Ramos (cell line): ENCODE measurements around the gene TMEM9B.

Experiments
- in situ Hi-C: fragments of 300-500 bp; cut with MboI; formaldehyde crosslinking; loops from one replicate; pipeline ENCODE4 v1.14.3; 2022; ENCODE audit warnings: low sequenced_read_pairs; ENCODE audit not compliant: unreplicated experiment

Gene TMEM9B

DNA sequence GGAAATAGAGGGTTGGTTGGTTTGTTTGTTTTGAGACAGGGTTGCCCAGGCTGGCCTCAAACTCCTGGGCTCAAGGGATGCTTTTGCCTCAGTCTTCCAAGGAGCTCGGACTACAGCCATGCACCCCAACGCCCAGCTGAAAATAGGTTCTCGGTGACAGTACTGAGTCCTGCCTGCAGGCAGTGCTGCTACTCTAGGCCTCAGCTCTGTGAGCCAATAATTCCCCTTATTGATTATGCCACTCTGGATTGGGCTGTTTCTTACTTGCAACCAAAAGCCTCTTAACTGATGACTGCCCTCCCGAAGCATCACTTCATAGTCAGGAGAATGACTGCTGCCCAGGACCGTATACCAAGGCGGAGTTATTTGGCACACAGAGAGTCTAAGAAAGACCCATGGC is 30.3 kb downstream of the TMEM9B start:
- in situ Hi-C loops = no loop called here

DNA sequence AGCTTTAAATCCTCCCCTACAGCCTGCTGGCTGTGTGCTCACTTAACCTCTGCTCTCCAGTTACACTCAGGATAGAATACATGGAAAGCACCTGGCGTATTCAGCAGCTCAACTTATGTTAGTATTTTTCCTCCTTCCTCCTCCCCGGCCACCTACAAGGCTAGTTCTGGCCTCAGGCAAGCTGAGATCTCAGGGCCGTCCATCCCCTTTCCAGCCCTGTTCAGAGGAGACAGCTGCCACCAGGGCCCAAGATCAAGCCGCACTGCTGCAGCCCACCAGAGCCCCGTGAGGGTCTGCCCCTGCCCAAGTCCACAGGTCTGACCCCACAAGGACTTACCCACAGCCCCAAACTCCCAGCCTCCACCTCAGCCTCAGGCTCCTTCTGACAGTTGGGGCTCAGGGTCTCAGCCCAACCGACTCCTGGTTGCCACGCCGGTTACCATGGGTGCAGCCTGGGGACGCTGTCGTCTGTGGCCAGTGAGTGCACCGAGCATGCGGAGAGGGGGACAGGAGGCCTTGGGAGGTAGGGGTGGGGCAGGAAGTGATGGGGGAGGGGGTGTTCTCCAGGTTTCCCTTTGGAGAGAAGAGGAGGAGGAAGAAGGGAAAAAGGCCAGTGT is 31.6 kb downstream of the TMEM9B start, which contains the start of gene C11orf16:
TSS of gene C11orf16 (minus strand) at position 384 of the 617 bp plus-strand sequence. CDS start 639 bp downstream, outside the sequence.
- in situ Hi-C loops = no loop called here

DNA sequence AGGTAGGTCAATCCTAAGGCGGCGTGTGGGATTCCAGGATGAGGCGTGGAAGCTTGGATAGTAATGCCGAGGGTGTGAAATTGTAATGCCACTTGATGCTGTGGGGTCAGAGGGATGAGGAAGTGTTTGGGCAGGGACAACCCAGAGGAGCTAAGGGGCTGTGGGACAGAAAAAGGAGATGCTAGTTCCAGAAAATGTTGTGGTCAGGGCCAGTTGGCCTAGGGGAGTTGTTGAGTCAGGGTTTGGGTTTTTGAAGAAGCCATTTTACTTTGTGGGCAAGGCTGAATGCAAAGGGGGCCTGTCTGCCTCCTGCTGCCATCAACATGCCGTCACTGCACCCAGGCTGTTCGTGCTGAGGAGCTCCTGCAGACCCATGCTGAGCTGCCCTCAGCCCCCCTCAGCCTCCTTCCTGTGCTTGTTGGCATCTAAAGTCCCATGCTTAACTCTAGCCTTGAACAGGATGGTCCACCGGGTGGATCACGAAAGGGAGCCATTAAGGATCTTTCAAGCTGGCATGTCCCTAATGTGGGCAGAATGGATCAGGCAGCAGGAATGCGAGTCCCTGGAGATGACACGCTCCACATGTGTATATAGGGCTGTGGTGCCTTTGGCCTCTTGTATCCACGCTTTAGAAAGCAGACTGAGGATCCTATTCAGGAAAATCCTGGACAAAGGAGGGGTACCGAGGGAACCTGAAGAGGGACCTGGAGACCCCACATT is 33.6 kb downstream of the TMEM9B start:
- in situ Hi-C loops = no loop called here

DNA sequence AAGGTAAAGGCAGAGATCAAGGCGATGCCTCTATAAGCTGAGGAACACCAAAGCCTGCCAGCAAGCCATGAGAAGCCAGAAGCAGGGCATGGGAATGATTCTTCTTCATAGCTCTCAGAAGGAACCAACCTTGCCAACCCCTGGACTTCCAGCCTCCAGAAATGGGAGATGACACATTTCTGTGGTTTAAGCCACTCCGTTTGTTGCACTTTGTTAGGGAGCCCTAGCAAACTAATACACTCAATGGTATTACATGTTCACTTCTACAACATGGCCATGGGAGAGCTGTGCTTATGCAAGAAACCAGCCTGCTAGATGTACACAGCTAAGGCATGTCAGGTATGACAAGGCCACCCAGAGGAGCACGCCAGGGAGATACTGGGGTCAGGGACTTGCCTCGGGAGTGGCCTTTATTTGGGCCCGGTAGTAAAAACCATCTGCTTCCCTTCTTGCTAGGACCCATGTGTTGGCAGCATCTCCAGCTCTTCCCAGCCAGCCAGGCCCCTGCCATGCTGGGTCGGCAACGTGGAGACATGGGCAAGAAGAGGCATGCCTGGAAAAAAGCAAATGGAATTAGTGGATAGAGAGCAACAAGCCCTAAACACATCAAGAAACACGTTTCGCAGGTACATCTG is 35.1 kb downstream of the TMEM9B start:
- in situ Hi-C loops = no loop called here

DNA sequence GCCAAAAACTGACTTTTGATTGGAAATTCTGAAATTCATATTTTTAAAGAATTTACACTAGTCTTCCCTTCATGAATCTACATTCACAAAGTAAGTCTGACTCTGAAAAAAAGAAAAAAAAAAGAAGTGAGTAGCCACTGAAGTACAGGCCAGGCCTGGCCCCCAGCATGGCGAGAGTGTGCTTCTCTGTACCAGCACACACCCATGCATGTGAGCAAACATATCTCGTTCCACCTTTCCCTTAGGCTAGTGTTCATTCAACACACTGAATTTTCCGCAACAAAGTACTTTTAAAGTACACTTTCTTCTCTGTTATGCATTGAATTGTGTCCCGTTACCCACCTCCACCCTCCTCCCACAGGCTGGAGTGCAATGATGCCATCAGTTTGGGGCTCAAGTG is 36.0 kb downstream of the TMEM9B start:
- in situ Hi-C loops = no loop called here

DNA sequence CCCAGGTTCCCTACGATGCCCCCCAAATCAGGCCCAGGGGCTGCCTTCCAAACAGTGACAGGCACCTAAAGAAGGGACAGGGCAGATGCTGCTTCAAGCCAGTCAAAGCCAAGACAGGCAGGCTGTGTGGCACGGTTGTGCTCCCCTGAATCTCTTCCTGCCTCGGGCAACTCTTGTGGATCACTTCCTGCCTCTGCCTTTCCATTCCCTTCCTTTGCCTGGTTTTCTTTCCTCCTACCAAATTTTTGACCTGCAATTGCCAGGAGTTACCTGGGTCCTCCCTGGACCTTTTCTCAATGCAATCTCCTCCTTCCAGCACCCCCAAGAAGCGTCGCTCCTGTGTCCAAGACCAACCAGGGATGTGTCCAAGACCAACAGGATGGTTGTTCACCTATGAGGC is 37.0 kb downstream of the TMEM9B start:
- in situ Hi-C loops = no loop called here

DNA sequence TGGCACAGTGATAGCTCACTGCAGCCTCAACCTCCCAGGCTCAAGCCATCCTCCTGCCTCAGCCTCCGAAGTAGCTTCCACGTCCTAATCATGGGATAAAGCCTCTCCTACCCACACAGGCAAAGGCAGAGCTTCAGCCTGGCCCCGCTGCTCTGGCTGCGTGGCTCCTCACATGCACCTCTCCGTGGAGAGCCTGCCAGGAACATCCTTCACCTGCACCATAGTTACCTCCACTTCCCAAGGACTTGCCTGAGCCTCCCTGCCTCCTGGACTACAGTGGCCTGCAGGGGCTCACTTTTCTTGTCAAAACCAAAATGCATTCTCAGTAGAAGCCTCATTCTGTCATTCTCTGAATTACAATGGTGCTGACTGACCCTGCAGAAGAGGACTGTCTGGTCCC is 38.0 kb downstream of the TMEM9B start:
- in situ Hi-C loops = no loop called here

DNA sequence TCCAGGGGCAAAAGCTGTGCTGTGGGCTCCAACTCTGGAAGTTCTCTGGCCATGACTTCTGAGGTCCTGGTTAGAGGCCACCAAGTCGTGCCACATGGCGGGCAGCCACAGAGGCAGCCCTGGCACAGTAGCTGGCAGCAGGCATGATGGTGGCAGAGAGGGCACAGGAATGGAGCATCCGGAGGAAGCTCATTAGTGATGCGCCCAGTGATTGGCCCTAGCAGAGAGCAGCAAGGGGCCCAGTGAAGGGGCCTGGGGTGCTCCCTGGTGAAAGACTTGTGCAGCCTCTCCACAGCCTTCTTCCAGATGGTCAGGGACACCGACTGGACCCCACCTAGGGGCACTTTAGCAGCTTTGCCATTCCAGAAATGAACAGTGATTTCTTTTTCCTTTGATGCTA is 38.5 kb downstream of the TMEM9B start:
- in situ Hi-C loops = no loop called here

DNA sequence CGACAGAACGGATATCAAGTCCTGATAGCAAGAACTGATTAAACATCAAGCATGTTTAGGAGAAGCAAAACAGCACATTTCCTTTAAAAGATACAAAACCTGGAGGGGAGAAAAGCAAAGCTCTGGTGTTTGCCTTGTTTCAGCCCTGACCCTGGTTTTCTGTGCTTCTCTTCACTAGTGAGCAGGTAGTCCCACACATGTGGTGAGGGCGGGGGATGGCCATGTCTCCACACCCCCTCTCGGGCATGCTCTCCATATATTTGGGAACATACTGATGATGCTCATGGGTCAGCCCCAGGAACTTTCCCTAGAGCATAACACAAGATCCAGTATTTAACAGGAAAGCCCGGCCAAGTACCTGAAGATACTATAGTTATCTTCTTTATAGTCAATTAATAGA is 41.6 kb downstream of the TMEM9B start:
- in situ Hi-C loops = no loop called here

DNA sequence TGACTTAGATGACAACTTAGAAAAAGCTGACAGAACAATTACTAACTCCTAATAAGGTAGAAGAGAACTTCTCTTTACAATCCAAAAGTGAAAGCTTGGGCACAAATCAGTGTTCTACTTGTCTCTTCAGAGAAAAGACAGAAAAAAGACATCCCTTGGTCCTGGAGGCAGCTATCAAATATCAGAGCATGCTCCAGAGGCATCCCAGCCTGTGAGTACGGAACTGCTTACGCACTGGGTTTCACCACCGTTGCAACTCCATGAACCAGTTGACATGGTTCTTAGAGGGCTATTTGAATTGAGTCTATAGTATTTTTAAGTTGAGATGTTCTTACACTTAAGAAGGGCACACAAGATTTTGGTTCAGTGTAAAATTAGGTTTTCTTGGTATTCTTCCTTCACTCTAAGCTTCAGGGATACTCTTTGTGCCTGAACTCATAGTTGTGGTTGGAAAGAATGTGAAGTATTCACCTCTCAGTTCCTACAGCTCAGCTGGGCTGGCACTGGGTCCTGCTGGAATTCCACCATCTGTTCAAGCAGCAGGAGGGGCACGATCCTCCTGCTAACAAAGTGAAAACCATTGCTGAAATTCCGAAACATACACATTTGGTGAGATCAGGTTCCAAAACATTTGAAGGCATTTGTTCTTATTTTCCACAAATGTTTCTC is 47.0 kb downstream of the TMEM9B start:
- in situ Hi-C loops = no loop called here

DNA sequence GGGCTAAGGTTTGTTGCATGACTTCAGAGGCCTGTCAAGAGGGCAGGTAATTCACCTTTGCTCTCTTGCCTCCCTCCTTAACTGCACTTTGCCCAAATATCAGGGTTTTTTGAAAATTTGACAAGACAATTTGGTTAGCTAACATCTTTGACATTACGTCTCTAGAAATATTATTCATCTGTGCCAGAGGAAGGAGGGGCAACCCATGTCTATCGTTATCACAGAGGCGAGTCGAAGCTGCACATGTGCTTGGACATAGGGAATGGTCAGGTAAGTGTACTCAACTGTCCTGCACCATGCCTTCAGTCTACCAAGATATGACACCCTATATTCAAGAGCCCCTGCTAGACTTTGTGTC is 49.6 kb downstream of the TMEM9B start:
- in situ Hi-C loops = no loop called here

DNA sequence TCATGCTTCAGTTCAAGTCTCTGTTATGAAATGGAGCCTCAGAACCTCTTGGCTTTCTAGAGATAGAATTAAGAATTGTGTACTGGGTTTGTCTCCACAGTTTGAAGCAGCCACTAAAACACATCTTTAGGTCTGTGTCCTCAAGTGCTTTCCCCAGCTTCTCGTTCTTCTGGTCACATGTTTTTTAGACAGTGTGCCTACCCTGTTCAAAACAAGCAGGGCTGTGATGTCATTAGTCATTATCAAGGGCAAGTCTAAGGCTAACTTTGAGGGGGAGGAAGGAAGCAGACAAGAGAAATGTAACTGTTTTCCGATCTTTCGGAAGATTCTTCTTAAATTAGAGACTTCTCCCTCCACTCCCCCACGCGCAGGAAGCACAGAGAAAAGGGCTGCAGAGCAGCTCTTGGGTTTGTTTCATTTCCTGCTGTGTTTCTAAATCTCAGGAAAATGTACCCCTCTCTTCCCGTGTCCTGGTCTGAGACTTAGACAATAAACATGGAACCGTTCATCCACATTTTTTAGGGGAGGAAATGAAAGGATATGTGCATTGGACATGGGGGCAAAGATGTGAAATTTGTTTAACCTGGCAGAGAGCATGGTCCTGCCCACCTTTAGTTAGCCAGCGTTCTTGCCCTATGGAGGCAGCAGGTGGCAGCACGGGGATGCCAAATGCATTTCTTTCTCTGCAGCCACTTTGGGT is 50.1 kb downstream of the TMEM9B start:
- in situ Hi-C loops = no loop called here

DNA sequence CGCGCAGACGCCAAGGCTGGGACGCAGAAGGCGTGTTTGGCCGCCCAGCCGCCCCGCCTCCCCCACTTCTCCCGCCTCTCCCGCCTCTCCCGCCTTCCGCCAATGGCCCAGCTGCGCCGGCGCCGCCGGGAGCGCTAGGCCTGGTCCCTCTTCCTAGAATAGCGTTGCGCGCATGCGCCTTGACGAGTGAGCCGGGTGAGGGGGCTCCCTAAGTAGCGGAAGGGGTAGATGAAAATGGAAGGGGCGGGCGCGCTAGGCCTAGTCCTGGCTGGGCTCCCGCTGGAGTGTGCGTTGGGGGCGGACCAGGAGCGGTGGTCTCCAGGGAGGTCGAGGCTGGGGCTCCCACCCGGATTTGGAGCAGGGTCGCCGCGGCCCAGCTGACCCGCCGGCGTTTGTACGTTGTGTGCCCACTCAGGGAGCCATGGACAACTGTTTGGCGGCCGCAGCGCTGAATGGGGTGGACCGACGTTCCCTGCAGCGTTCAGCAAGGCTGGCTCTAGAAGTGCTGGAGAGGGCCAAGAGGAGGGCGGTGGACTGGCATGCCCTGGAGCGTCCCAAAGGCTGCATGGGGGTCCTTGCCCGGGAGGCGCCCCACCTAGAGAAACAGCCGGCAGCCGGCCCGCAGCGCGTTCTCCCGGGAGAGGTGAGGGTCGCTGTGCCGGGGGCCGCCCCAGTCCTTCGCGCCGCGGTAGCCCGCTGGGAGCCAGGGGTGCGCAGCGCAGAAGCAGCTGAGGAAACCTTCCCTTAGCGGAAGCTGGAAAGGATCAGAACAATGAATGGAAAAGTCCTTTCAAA is 53.0 kb downstream of the TMEM9B start, which contains the start of gene AKIP1:
TSS of gene AKIP1 (plus strand) at position 161 of the 795 bp plus-strand sequence. CDS start at position 422, 261 bp downstream.
- in situ Hi-C loops = no loop called here

DNA sequence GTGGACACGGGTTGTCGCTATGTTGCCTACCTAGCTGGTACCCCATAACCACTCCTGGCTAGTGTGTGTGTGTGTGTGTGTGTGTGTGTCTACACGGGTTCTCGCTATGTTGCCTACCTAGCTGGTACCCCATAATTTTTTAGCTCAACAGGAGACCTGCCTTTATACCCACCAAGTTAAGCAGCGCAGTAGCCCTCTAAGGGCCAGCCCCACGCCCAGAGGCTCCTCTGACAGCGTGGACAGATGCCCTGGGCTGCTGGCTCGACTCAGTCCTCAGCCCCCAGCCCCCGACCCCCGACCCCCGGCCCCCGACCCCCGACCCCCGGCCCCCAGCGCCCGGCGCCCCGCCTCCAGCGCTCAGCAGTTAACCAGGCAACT is 53.6 kb downstream of the TMEM9B start:
- in situ Hi-C loops = no loop called here

DNA sequence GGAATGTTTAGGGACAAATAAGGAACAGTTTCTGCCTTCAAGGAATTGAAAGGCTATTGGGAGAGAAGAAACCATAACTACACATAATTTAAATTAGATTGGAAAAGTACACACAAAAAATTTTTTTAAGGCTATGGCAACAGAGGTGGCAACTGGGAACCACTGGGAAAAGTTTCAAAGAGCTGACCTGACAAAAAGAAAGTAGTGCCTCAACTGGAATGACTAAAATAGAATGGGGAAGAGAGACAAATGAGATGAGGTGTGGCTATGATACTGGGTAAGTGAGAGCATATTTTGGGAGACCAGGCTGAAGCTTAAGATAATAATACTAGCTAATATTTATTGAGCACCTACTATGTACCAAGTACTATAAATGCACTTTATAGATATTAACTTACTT is 56.1 kb downstream of the TMEM9B start:
- in situ Hi-C loops = no loop called here

DNA sequence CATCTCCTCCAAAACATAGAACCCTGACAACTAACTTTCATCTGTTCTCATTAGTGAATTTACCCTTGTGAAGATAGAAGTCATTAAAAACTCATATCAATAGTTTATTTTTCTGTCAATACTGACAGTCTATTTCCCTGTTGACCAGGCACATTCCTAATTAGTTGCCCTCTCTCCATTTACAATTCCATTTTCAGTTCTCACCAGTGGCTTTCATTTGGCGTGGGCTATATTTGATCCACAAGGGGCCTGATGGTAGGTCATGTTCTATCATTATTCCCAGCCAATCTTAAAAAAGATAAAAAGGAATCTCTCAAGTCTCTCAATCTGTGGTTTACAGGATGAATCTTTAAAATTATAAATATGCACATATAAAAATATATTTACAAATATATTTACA is 57.1 kb downstream of the TMEM9B start:
- in situ Hi-C loops = no loop called here

DNA sequence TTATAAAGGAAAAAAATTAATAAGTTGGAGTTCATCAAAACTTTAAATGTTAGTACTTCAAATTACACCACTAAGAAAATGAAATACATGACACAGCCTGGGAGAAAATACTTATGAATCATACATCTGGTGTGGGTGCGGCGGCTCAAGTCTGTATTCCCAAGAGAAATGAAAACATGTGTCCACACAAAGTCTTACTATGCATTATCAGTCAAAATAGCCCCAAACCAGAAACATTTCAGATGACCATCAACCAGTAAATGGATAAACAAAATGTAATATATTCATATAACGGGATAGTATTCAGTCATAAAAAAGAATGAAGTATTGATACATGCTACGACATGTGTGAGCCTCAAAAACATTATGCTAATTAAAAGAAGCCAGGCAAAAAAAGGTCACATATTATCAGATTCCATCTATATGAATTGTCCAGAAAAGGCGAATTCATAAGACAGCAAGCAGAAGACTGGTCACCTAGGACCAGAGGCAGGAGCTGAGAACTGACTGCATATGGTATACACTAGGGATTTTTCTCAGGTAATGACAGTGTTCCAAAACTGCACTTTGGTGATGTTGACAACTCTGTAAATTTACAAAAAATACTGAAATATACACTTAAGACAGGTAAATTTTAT is 58.6 kb downstream of the TMEM9B start:
- in situ Hi-C loops = no loop called here

DNA sequence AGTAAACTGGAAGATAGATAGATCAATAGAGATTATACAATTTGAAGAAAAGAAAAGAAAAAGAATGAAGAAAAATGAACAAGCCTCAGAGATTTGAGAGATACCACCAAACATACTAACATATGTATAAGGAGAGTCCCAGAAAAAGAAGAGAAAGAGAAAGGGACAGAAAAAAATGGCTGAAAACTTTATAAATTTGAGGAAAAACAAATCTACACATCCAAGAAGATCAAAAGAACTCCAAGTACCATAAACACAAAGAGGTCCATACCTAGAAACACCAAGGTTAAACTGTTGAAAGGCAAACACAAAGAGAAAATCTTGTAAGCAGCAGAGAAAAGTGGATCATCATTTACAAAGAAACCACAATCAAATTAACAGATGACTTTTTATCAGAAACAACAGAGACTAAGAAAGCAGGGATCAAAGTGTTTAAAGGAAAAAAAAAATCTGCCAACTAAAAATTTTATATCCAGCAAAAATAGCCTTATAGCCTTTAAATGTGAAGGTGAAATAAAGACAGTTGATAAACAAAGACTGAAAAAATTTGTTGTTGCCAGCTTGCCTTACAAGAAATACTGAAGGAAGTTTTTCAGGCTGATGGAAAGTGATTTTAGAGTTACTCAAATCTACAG is 65.0 kb downstream of the TMEM9B start:
- in situ Hi-C loops = no loop called here
